Esophagus (tissue), 2 donors: ENCODE measurements around the gene TFAP2E. TPM values are rescaled to one million over a fixed set of nuclear protein-coding genes. Genes with fewer than 3 reads are reported as not detected.

Experiments used
- H3K27ac ChIP-seq, 2 donors: one replicate each; pipeline ENCODE4 v1.5.1; 2013; ENCODE audit warnings: low read depth in 2 of 2, mild to moderate bottlenecking in 2 of 2, inconsistent platforms in 1 of 2, low read length in 1 of 2, moderate library complexity in 1 of 2
- H3K27me3 ChIP-seq, 2 donors: one replicate each; pipeline ENCODE4 v1.6.1; 2013; ENCODE audit warnings: low read length in 2 of 2, control low read depth in 1 of 2, mild to moderate bottlenecking in 1 of 2; ENCODE audit not compliant: insufficient read depth in 2 of 2, control insufficient read depth in 1 of 2
- H3K36me3 ChIP-seq, 2 donors: one replicate each; pipeline ENCODE4 v1.6.1; 2013; ENCODE audit warnings: low read length in 1 of 2; ENCODE audit not compliant: control insufficient read depth in 2 of 2, insufficient read depth in 2 of 2
- H3K4me1 ChIP-seq, 2 donors: one replicate each; pipeline ENCODE4 v1.6.1; 2013; ENCODE audit warnings: low read length in 1 of 2; ENCODE audit not compliant: control insufficient read depth in 2 of 2, insufficient read depth in 2 of 2
- H3K4me3 ChIP-seq, 2 donors: one replicate each; pipeline ENCODE4 v1.5.1; 2013; ENCODE audit warnings: low read length in 2 of 2, mild to moderate bottlenecking in 2 of 2, low read depth in 1 of 2, moderate library complexity in 1 of 2
- H3K9me3 ChIP-seq, 2 donors: one replicate each; pipeline ENCODE4 v1.6.1; 2013; ENCODE audit warnings: mild to moderate bottlenecking in 2 of 2, low read depth in 1 of 2, low read length in 1 of 2, moderate library complexity in 1 of 2; ENCODE audit not compliant: control insufficient read depth in 2 of 2, insufficient read depth in 1 of 2
- WGBS, 2 donors: extraction: QIAGEN DNeasy Blood & Tissue Kit; methylation state at CpG; one replicate each; pipeline ENCODE4 v1.1.7; 2013; 5-methylcytosine and 5-hydroxymethylcytosine counted together
- polyA plus RNA-seq, 2 donors: library from polyadenylated mRNA; stranded (reverse); fragments of 200-250 nt; gene quantifications; one replicate each; pipeline ENCODE4 v1.2.3, GENCODE V29; 2013
- donor health status: healthy with polysubstance abuse.
- donor health status: Bipolar disorder and iron deficiency.

TFAP2E gene
- polyA plus RNA-seq, 2 donors, result 0.87 to 1.0 TPM

DNA sequence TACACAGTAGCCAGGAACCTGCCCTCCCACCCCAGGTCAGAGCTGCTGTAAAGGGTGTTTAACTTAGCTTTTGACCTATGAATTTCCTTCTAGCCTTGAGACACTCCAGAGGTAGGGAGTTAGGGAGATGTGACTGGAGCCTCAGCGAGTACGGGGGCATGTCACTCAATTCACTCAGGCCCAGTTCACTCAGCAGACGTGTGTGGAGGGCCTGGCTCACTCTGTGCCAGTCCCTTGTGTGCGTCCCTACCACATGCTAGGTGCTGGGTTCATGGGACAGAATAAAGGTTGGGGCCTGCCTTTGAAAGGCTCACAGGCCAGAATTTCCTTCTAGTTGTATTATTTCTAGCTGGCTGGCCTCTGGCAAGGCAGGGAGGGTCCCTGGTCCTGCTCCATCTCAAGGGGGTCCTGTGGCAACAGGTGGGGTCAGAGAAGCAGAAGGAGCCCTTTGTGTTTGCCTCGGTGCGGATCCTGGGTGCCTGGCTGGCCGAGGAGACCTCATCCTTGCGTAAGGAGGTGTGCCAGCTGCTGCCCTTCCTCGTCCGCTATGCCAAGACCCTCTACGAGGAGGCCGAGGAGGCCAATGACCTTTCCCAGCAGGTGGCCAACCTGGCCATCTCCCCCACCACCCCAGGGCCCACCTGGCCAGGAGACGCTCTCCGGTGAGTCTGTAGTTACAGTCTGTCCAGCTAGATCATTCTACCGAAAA lies 11.0 kb upstream of the TFAP2E start:
- H3K36me3 ChIP-seq, result peaks cover 0 to 16% of the 10 kb centered on the region in 2 donors
- no peak overlapping the region for H3K27ac ChIP-seq
- no peak overlapping the region for H3K4me3 ChIP-seq
- peaks cover 12 to 17% of the 10 kb centered on the region in 2 donors for H3K4me1 ChIP-seq
- WGBS, 2 donors, result 90 to 94% methylated on average over 15 of the region's 15 CpGs
- no peaks in the 10 kb centered on the region for H3K27me3 ChIP-seq
- H3K9me3 ChIP-seq, result no peaks in the 10 kb centered on the region

DNA sequence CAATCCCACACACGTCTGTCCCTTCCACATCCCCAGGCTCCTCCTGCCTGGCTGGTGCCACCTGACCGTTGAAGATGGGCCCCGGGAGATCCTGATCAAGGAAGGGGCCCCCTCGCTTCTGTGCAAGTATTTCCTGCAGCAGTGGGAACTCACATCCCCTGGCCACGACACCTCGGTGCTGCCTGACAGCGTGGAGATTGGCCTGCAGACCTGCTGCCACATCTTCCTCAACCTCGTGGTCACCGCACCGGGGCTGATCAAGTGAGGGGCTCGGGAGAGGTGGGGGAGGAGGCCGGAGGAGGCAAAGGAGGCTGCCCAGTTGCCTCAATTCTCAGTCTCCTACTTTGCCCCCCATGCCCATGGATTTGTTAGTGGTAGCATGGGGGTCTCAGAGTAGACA lies 9.9 kb upstream of the TFAP2E start:
- WGBS, 2 donors, result 74 to 84% methylated on average over 12 of the region's 12 CpGs
- Histone ChIP-seq H3K4me3 (no peak overlapping the region), H3K36me3 (peaks cover 0 to 16% of the 10 kb centered on the region in 2 donors), H3K27me3 (no peaks in the 10 kb centered on the region), H3K4me1 (peaks cover 12 to 17% of the 10 kb centered on the region in 2 donors), H3K9me3 (no peaks in the 10 kb centered on the region), H3K27ac (no peak overlapping the region)

DNA sequence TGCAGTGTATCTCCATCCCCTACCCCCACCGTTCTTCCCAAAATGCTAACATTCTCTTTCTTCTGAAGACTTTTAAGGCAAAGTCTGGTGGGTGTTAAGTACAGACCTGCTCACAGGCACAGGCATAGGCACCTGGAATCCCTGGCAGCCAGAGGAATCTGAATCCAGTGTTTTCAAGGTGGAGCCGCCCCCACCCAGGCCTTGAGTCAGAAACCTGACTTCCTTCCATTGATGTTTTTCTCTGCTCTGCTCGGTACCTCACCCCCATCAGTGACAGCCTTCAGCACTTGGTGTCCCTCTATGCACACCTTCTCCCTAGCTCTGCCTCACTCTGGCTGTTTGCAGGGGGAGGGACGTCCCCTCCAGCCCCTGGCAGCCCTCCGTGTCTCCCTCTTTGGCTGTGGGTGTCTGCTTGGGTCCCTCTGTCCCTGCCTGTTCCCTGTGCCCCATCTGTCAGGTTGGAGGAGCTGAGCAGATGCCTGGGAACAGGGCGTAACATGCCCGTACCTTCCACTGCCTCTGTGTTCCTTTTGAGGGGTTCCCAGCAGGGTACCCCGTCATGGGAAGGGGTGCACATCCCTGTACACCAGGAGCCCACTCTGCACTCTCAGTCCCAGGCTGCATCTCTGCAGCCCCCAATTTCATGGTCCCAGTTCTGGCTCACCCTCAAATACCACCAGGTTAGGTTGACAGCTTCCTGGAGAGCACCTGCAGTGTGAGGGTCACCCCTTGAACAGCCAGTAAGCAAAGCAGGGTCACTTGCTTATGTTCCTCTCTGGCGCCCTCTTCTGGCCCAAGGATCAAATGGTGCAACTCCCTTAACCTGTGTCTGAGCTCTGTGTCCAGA lies 8.9 kb upstream of the TFAP2E start:
- no peaks in the 10 kb centered on the region for H3K9me3 ChIP-seq
- H3K27me3 ChIP-seq, result no peaks in the 10 kb centered on the region
- 67 to 68% methylated on average over 9 of the region's 9 CpGs for WGBS, 2 donors
- peaks cover 0 to 16% of the 10 kb centered on the region in 2 donors for H3K36me3 ChIP-seq
- H3K27ac ChIP-seq, result no peak overlapping the region
- H3K4me1 ChIP-seq, result peaks cover 12 to 15% of the 10 kb centered on the region in 2 donors
- no peak overlapping the region for H3K4me3 ChIP-seq

DNA sequence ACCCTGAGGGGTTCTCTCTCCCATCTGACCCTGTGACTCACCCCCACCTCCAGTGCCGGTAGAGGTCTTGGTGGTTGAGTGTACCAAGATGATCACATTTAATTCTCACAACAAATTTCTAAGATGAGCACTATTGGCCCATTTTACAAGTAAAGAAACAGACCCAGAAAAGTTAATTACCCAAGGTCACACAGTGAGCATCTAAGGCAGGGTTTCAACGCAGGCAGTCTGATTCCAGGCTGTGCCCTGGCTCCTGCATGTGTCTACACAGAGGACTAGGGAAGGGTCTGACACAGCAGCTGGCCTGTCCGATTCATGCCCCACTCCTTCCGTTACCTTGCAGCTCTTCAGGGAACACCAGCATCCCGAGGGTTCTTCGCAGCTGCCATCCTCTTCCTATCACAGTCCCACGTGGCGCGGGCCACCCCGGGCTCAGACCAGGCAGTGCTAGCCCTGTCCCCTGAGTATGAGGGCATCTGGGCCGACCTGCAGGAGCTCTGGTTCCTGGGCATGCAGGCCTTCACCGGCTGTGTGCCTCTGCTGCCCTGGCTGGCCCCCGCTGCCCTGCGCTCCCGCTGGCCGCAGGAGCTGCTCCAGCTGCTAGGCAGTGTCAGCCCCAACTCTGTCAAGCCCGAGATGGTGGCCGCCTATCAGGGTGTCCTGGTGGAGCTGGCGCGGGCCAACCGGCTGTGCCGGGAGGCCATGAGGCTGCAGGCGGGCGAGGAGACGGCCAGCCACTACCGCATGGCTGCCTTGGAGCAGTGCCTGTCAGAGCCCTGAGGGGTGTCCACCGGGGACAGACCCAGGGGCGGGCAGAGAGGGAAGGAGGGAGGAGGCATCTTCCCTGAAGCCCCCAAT lies 8.0 kb upstream of the TFAP2E start:
- Histone ChIP-seq H3K27me3 (no peaks in the 10 kb centered on the region), H3K9me3 (no peaks in the 10 kb centered on the region), H3K27ac (no peak overlapping the region), H3K36me3 (peaks cover 0 to 16% of the 10 kb centered on the region in 2 donors), H3K4me1 (peaks cover 12 to 15% of the 10 kb centered on the region in 2 donors), H3K4me3 (no peak overlapping the region)
- 89 to 91% methylated on average over 26 to 28 of the region's 28 CpGs for WGBS, 2 donors

DNA sequence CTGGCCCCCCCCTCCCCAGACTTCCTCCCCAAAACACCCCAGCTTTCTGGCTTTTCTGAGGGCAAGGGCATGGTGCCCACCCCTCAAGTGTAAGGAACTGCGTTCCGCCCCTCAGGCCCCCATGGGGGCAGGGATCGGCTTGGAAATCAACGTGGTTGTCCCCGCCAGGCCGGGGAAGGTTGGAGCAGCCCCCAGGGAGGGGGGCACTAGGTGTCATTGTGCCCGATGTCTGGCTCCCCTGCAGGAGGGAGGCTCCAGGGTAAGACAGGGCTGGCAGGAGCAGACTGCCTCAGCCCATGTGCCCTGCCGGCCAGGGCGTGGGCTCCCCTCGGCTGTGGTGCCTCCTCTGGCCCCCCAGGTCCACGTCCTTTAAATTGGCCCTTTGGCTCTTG lies 7.4 kb upstream of the TFAP2E start:
- 92 to 95% methylated on average over 10 to 11 of the region's 11 CpGs for WGBS, 2 donors
- H3K36me3 ChIP-seq, result peaks cover 0 to 16% of the 10 kb centered on the region in 2 donors
- H3K4me1 ChIP-seq, result peaks cover 6 to 11% of the 10 kb centered on the region in 2 donors
- no peaks in the 10 kb centered on the region for H3K27me3 ChIP-seq
- no peaks in the 10 kb centered on the region for H3K9me3 ChIP-seq
- H3K27ac ChIP-seq, result no peak overlapping the region
- no peak overlapping the region for H3K4me3 ChIP-seq

DNA sequence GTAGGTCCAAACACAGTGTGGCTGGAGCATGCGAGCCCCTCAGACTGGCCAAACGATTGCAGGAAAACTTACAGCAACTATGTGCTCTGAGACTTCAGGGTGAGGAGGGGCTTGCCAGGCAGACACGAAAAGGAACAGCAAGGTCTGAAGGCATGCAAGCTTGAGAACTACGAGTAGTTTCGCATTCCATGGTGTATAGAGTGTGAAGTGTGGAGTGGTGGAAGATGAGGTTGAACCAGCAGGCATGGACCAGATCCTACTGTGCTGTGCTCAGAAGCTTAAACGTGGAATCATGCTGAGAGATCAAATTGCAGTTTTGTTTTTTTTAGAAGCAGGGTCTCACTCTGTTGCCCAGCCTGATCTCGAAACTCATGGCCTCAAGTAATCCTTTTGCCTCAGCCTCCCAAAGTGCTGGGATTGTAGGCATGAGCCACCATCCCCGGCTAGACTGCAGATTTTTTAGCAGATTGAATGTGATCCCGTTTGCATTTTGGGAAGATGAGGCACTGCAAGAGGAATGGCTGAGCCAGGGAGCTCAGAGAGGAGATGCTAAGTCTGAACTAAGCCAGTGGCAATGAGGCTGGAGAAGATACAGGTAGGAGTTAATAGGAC lies 5.1 kb upstream of the TFAP2E start:
- H3K27ac ChIP-seq, result no peak overlapping the region
- H3K36me3 ChIP-seq, result peaks cover 0 to 13% of the 10 kb centered on the region in 2 donors
- H3K4me3 ChIP-seq, result no peak overlapping the region
- peaks cover 0 to 9% of the 10 kb centered on the region in 2 donors for H3K4me1 ChIP-seq
- no peaks in the 10 kb centered on the region for H3K9me3 ChIP-seq
- no peaks in the 10 kb centered on the region for H3K27me3 ChIP-seq
- 78 to 81% methylated on average over 9 of the region's 9 CpGs for WGBS, 2 donors

DNA sequence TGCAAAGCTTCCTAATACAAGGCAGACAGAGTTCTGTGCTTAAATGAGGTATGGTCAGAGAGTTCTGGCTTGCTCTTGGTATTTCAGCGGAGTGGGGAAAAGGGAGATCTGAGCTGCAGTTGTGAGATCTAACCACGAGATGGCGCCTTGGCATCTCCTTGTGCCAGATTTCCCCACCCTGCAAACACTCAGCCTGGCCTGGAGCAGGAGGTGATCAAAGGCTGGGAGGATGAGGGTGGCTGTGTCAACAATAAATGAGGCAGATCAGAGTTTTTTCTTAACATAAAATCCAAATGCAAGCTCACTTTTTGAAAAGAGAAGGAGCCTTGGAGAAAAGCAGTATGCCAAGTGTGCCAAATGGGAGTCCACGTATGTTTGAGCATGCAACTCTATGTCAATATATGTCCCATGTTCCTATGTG lies 4.1 kb upstream of the TFAP2E start:
- Histone ChIP-seq H3K4me1 (peaks cover 0 to 13% of the 10 kb centered on the region in 2 donors), H3K4me3 (no peak overlapping the region), H3K27ac (no peak overlapping the region), H3K36me3 (peaks cover 0 to 13% of the 10 kb centered on the region in 2 donors), H3K27me3 (no peaks in the 10 kb centered on the region), H3K9me3 (no peaks in the 10 kb centered on the region)
- WGBS, 2 donors, result 15% methylated on average over 4 of the region's 4 CpGs

DNA sequence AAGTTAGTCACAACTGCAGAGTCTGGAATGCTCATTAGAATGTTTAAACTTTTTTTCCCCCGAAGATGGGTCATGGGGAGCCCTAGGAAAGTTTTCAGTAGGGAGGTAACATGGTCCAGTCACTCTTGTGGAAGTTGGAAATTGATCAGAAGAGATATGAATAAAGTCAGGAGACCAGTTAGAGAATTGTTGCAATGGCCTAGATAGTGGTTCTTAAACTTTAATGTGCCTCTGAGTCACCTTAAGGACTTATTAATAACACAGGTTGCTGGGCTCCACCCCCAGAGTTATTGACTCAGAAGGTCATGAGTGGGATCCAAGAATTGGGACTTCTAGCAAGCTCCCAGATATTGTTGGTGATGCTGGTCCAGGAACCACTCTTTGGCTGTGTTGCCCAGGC lies 3.2 kb upstream of the TFAP2E start:
- Histone ChIP-seq H3K4me3 (no peak overlapping the region), H3K27ac (no peak overlapping the region), H3K36me3 (peaks cover 0 to 9% of the 10 kb centered on the region in 2 donors), H3K4me1 (peaks cover 5 to 19% of the 10 kb centered on the region in 2 donors), H3K9me3 (no peaks in the 10 kb centered on the region), H3K27me3 (no peaks in the 10 kb centered on the region)
- 76 to 81% methylated on average over 1 of the region's 1 CpG for WGBS, 2 donors
